IMR-90 (cell line): ENCODE measurements around the gene SEPSECS. TPM values are rescaled to one million over a fixed set of nuclear protein-coding genes. Genes with fewer than 3 reads are reported as not detected.

Experiments
- ATAC-seq: fragments of 200-7000 bp; cut with Tn5 transposase; 2 replicates; pipeline ENCODE4 v1.9.1; 2020; ENCODE audit warnings: low read depth, mild to moderate bottlenecking, moderate library complexity
- BruUV-seq: library from RNA; stranded (reverse); fragments of 400-500 nt; replicated peaks from 2 replicates; lab custom pipeline; 2021; lab: Mats Ljungman, UMichigan
- CTCF ChIA-PET: fragments of 300-600 bp; formaldehyde crosslinking; extraction: SDS; loops from one replicate; lab custom pipeline; 2021; ENCODE audit warnings: antibody characterized with exemption; lab: Yijun Ruan, JAX
- POLR2A ChIA-PET: fragments of 300-600 bp; sonication (Branson Sonifier 250); formaldehyde crosslinking; loops from one replicate; lab custom pipeline; 2022; ENCODE audit warnings: antibody characterized with exemption; ENCODE audit not compliant: unreplicated experiment; lab: Charles Lee
- DNase-seq: peaks from one replicate; pipeline ENCODE4 v3.0.0; 2013
- H2AFZ ChIP-seq: replicated peaks from 2 replicates; pipeline ENCODE3; 2013; ENCODE audit warnings: low read length, mild to moderate bottlenecking; ENCODE audit not compliant: poor library complexity
- H2AK5ac ChIP-seq: 2 replicates; pipeline ENCODE4 v1.6.1; 2013; ENCODE audit warnings: low read depth, low read length, inconsistent platforms
- H2AK9ac ChIP-seq: replicated peaks from 2 replicates; pipeline ENCODE3; 2013; ENCODE audit warnings: mild to moderate bottlenecking, low read depth, low read length, moderate library complexity; ENCODE audit not compliant: poor library complexity
- H2BK120ac ChIP-seq: 2 replicates; pipeline ENCODE4 v1.6.1; 2013; ENCODE audit warnings: low read depth, low read length, inconsistent platforms
- H2BK15ac ChIP-seq: 3 replicates; pipeline ENCODE4 v1.6.1; 2013; ENCODE audit warnings: low read depth, low read length, inconsistent platforms
- H2BK20ac ChIP-seq: 2 replicates; pipeline ENCODE4 v1.6.1; 2013; ENCODE audit warnings: low read depth, mild to moderate bottlenecking, inconsistent platforms, low read length, moderate library complexity
- H2BK5ac ChIP-seq: 2 replicates; pipeline ENCODE4 v1.6.1; 2013; ENCODE audit warnings: mild to moderate bottlenecking, low read depth, low read length, inconsistent platforms; ENCODE audit not compliant: poor library complexity, severe bottlenecking
- H3K14ac ChIP-seq: replicated peaks from 2 replicates; pipeline ENCODE4 v1.6.1; 2013; ENCODE audit warnings: low read depth, low read length, inconsistent platforms
- H3K18ac ChIP-seq: 2 replicates; pipeline ENCODE4 v1.6.1; 2013; ENCODE audit warnings: low read depth, low read length, control low read depth
- H3K23ac ChIP-seq: 2 replicates; pipeline ENCODE4 v1.6.1; 2013; ENCODE audit warnings: low read depth, low read length, inconsistent platforms
- H3K27ac ChIP-seq: 2 replicates; pipeline ENCODE4 v1.5.1; 2013; ENCODE audit warnings: mild to moderate bottlenecking, control low read depth, low read length; ENCODE audit not compliant: insufficient read depth
- H3K27me3 ChIP-seq: 2 replicates; pipeline ENCODE4 v1.6.1; 2013; ENCODE audit warnings: low read length; ENCODE audit not compliant: control insufficient read depth, insufficient read depth
- H3K36me3 ChIP-seq: 2 replicates; pipeline ENCODE4 v1.6.1; 2013; ENCODE audit warnings: low read length, mixed read lengths; ENCODE audit not compliant: control insufficient read depth, insufficient read depth
- H3K4ac ChIP-seq: 2 replicates; pipeline ENCODE4 v1.6.1; 2013; ENCODE audit warnings: low read depth, low read length, inconsistent platforms
- H3K4me1 ChIP-seq: 2 replicates; pipeline ENCODE4 v1.6.1; 2013; ENCODE audit warnings: low read length, mixed read lengths; ENCODE audit not compliant: control insufficient read depth, insufficient read depth
- H3K4me2 ChIP-seq: 2 replicates; pipeline ENCODE4 v1.6.1; 2013; ENCODE audit warnings: low read depth, mild to moderate bottlenecking, control low read depth, low read length, moderate library complexity
- H3K4me3 ChIP-seq: 2 replicates; pipeline ENCODE4 v1.5.1; 2013; ENCODE audit warnings: low read depth, mild to moderate bottlenecking, control low read depth, low read length, moderate library complexity; ENCODE audit not compliant: insufficient read depth
- H3K56ac ChIP-seq: 2 replicates; pipeline ENCODE4 v1.6.1; 2013; ENCODE audit warnings: low read length, inconsistent platforms; ENCODE audit not compliant: insufficient read depth; ENCODE audit errors: extremely low read depth
- H3K79me1 ChIP-seq, 2 experiments: 2 replicates each; pipeline ENCODE4 v1.6.1; 2013; ENCODE audit warnings: low read length in 2 of 2, inconsistent platforms in 1 of 2, low read depth in 1 of 2
- H3K9ac ChIP-seq: 2 replicates; pipeline ENCODE4 v1.6.1; 2013; ENCODE audit warnings: low read depth, low read length, control low read depth
- H3K9me1 ChIP-seq: 2 replicates; pipeline ENCODE4 v1.6.1; 2013; ENCODE audit warnings: low read length, inconsistent platforms; ENCODE audit not compliant: insufficient read depth
- H3K9me3 ChIP-seq: 2 replicates; pipeline ENCODE4 v1.6.1; 2013; ENCODE audit warnings: low read length; ENCODE audit not compliant: control insufficient read depth, insufficient read depth
- H4K20me1 ChIP-seq: 2 replicates; pipeline ENCODE4 v1.6.1; 2013; ENCODE audit warnings: low read length, inconsistent platforms; ENCODE audit not compliant: insufficient read depth
- H4K5ac ChIP-seq: 2 replicates; pipeline ENCODE4 v1.6.1; 2013; ENCODE audit warnings: mild to moderate bottlenecking, low read depth, low read length, control low read depth
- H4K8ac ChIP-seq, 2 experiments: 2 replicates each; pipeline ENCODE4 v1.6.1; 2013; ENCODE audit warnings: low read depth in 2 of 2, low read length in 2 of 2, control low read depth in 1 of 2, inconsistent platforms in 1 of 2
- H4K91ac ChIP-seq: 2 replicates; pipeline ENCODE4 v1.6.1; 2013; ENCODE audit warnings: low read depth, low read length, inconsistent platforms; ENCODE audit not compliant: insufficient read depth
- BHLHE40 ChIP-seq: fragments of 150-350 bp; IDR thresholded peaks from 2 replicates; pipeline ENCODE4 v1.6.1; 2016; ENCODE audit warnings: mild to moderate bottlenecking, low read depth, low read length
- CEBPB ChIP-seq: IDR thresholded peaks from 2 replicates; pipeline ENCODE4 v1.6.1; 2012; ENCODE audit warnings: low read depth, low read length, improper control_type of control experiment
- CHD1 ChIP-seq: IDR thresholded peaks from 2 replicates; pipeline ENCODE4 v1.6.1; 2012; ENCODE audit warnings: low read depth, low read length, improper control_type of control experiment
- FOS ChIP-seq: fragments of 150-350 bp; IDR thresholded peaks from 2 replicates; pipeline ENCODE4 v1.6.1; 2016; ENCODE audit warnings: low read depth, low read length
- MAFK ChIP-seq: IDR thresholded peaks from 2 replicates; pipeline ENCODE4 v1.6.1; 2012; ENCODE audit warnings: low read depth, low read length, improper control_type of control experiment
- MXI1 ChIP-seq: IDR thresholded peaks from 2 replicates; pipeline ENCODE4 v1.6.1; 2012; ENCODE audit warnings: low read depth, mild to moderate bottlenecking, low read length, moderate library complexity, borderline replicate concordance
- POLR2A ChIP-seq: IDR thresholded peaks from 2 replicates; pipeline ENCODE4 v1.6.1; 2012; ENCODE audit warnings: mild to moderate bottlenecking, low read depth, low read length
- RAD21 ChIP-seq: IDR thresholded peaks from 2 replicates; pipeline ENCODE4 v1.6.1; 2012; ENCODE audit warnings: low read length, improper control_type of control experiment
- SMC3 ChIP-seq: fragments of 150-350 bp; IDR thresholded peaks from 2 replicates; pipeline ENCODE4 v1.6.1; 2016; ENCODE audit warnings: low read depth, mild to moderate bottlenecking, antibody characterized with exemption, low read length, moderate library complexity
- WGBS, 2 experiments: methylation state at CpG; one replicate each; pipeline versions ENCODE4 v1.1.5 to v1.1.7; 2013; ENCODE audit warnings: missing lambda C conversion rate in 2 of 2; ENCODE audit not compliant: insufficient read length in 1 of 2; ENCODE audit errors: extremely low coverage in 2 of 2; 5-methylcytosine and 5-hydroxymethylcytosine counted together
- dilution Hi-C: fragments of 300-500 bp; cut with HindIII; formaldehyde crosslinking; loops from one replicate; pipeline ENCODE4 v1.14.3; 2018; ENCODE audit warnings: low sequenced_read_pairs; ENCODE audit not compliant: unreplicated experiment
- in situ Hi-C: fragments of 300-500 bp; cut with MboI; formaldehyde crosslinking; loops from 3 replicates; pipeline ENCODE4 v1.14.3; 2019; ENCODE audit warnings: low sequenced_read_pairs, inconsistent platforms, mixed read lengths
- intact Hi-C: fragments of 100-400 bp; cut with micrococcal nuclease; formaldehyde crosslinking; loops from 2 replicates; pipeline ENCODE4 v1.10.0; 2022
- polyA plus RNA-seq, 3 experiments: library from polyadenylated mRNA; depleted of rRNA; stranded (reverse); fragments of >200 nt; gene quantifications; 2 replicates each; pipeline ENCODE4 v1.2.3, GENCODE V29; 2012; ENCODE audit warnings: low replicate concordance in 1 of 3
- total RNA-seq: library from RNA; depleted of rRNA; stranded (reverse); fragments of >200 nt; gene quantifications from 2 replicates; pipeline ENCODE4 v1.2.3, GENCODE V29; 2012
- TF ChIP-seq, protein P1 (sequence below): fragments of 150-350 bp; IDR thresholded peaks from 2 replicates; pipeline ENCODE4 v1.6.1; 2016; ENCODE audit warnings: low read depth, mild to moderate bottlenecking, low read length, moderate library complexity, borderline replicate concordance
- TF ChIP-seq, protein P2 (sequence below): conservative IDR thresholded peaks from 2 replicates; pipeline ENCODE4 v1.5.1; 2012; ENCODE audit warnings: mild to moderate bottlenecking, low read depth, low read length, improper control_type of control experiment

The SEPSECS gene
- total and polyA plus RNA-seq, 2 of the 4 experiments (the other 2 are of a cell fraction), result 1.7 to 5.0 TPM

DNA sequence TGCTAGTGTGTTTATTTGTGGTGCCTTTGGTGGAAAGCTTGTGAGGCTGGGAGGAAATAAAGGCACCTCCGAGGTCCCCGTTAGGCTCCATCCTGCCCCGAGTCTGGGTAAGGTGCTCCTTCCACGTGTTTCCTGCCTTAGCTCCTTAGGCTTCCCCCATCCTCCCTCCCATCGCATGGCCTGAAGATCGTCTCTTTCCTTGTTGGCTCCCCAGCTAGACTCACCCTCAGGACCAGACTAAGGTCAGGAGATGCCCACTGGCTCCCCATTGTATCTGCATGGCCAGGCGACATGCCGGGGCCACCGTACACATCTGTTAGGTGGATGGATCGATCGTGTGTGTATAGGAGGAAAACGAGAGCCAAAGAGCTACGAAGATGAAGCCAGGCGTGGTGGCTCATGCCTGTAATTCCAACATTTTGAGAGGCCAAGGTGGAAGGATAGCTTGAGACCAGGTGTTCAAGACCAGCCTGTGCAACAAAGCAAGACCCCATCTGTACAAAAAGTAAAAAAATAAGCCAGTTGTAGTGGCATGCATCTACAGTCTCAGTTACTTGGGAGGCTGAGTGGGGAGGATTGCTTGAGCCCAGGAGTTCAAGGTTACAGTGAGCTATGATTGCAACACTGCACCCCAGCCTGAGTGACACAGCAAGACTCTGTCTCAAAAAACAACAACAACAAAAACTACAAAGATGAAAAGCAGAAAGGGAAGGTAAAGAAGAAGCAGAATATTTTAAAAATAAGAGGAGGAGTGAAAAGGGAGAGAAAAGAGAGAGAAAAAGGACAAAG is 53.7 kb downstream of the SEPSECS start (continued):
- TF ChIP-seq, protein P1, sequence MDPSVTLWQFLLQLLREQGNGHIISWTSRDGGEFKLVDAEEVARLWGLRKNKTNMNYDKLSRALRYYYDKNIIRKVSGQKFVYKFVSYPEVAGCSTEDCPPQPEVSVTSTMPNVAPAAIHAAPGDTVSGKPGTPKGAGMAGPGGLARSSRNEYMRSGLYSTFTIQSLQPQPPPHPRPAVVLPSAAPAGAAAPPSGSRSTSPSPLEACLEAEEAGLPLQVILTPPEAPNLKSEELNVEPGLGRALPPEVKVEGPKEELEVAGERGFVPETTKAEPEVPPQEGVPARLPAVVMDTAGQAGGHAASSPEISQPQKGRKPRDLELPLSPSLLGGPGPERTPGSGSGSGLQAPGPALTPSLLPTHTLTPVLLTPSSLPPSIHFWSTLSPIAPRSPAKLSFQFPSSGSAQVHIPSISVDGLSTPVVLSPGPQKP, result no peak

DNA sequence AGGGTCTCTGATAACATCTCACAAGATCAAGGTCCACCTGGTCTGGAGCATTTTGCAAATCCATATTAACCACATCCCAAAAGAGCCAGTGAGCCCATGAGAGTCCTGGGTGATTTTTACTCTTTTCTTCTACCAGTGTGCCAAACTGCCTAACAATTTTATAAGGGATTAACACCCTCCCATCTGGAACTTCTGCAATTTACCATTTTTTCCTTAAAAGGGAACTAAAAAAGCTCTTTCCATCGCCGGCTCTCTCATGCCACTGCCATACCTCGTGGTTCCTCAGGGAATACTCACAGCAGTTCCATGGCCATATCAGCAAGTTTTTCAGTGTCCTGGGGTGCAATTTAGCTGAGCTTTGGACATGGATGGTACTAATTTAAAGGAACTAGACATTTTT is 55.7 kb downstream of the SEPSECS start:
- H3K56ac ChIP-seq, result no peak overlapping the region
- dilution Hi-C loops (no loop called here), in situ Hi-C loops (no loop called here), intact Hi-C loops (no loop called here)
- H3K4ac ChIP-seq, result no peak overlapping the region
- H3K36me3 ChIP-seq, result no peaks in the 10 kb centered on the region
- peaks cover 2% of the 10 kb centered on the region; the same call in 1 of the 2 replicates for H3K9me3 ChIP-seq
- no peak overlapping the region for H2BK20ac ChIP-seq
- H3K4me2 ChIP-seq, result no peak overlapping the region
- no peak overlapping the region for H2BK120ac ChIP-seq
- H3K18ac ChIP-seq, result no peak overlapping the region
- H3K4me3 ChIP-seq, result no peak overlapping the region
- H2AK9ac ChIP-seq, result no peak overlapping the region
- ChIA-PET POLR2A (no interaction called here), CTCF (no interaction called here)
- H3K9me1 ChIP-seq, result no peaks in the 10 kb centered on the region
- H3K14ac ChIP-seq, result no peak overlapping the region
- peaks cover 27% of the 10 kb centered on the region for H3K27me3 ChIP-seq
- H4K91ac ChIP-seq, result no peak overlapping the region
- no peak overlapping the region for H3K27ac ChIP-seq
- no peak overlapping the region for H2AFZ ChIP-seq
- no peak overlapping the region for H2AK5ac ChIP-seq
- H4K20me1 ChIP-seq, result no peaks in the 10 kb centered on the region
- DNase-seq, result no peak
- H2BK5ac ChIP-seq, result no peak overlapping the region
- no peak overlapping the region for H3K9ac ChIP-seq
- no CpG with 5 or more reads among the region's 3 CpGs for WGBS, 2 experiments
- H4K5ac ChIP-seq, result no peak overlapping the region
- H3K79me1 ChIP-seq, result no peaks in the 10 kb centered on the region
- H2BK15ac ChIP-seq, result no peak overlapping the region
- TF ChIP-seq MAFK (no peak), RAD21 (no peak), CEBPB (no peak), CHD1 (no peak), FOS (no peak), SMC3 (no peak), POLR2A (no peak), BHLHE40 (no peak), MXI1 (no peak)
- TF ChIP-seq, protein P2, sequence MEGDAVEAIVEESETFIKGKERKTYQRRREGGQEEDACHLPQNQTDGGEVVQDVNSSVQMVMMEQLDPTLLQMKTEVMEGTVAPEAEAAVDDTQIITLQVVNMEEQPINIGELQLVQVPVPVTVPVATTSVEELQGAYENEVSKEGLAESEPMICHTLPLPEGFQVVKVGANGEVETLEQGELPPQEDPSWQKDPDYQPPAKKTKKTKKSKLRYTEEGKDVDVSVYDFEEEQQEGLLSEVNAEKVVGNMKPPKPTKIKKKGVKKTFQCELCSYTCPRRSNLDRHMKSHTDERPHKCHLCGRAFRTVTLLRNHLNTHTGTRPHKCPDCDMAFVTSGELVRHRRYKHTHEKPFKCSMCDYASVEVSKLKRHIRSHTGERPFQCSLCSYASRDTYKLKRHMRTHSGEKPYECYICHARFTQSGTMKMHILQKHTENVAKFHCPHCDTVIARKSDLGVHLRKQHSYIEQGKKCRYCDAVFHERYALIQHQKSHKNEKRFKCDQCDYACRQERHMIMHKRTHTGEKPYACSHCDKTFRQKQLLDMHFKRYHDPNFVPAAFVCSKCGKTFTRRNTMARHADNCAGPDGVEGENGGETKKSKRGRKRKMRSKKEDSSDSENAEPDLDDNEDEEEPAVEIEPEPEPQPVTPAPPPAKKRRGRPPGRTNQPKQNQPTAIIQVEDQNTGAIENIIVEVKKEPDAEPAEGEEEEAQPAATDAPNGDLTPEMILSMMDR, result no peak
- no peak overlapping the region for H3K23ac ChIP-seq
- H4K8ac ChIP-seq, result no peak overlapping the region
- no TSS peak for BruUV-seq
- no peaks in the 10 kb centered on the region for H3K4me1 ChIP-seq
- no peak for ATAC-seq
